Measurements from ENCODE around the gene CCL23.
"Not testable (repeated sequence)": the region's sequence is repeated elsewhere in the genome, so short reads cannot be mapped to it uniquely, and the experiment has no call there.

CCL23 gene

DNA sequence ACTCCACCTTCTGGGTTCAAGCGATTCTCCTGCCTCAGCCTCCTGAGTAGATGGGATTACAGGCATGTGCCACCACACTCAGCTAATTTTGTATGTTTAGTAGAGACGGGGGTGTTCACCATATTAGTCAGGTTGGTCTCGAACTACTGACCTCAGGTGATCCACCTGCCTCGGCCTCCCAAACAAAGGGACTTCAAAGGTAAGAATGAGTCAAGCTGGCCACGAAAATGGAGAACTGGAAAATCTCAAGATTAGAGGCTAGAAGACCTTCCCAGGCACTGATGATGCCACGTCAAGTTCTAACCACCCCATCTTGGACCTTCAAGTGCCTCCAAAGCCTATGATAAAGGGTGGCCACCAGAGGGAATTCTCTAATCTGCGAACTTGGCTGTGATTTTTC, 15.1 kb downstream of the CCL23 start:
- H3K36me3 ChIP-seq (ENCODE audit: insufficient read depth, low read length): no peaks in the 10 kb centered on the region
- H3K4me1 ChIP-seq (ENCODE audit: insufficient read depth, low read length): no peaks in the 10 kb centered on the region
- no peak overlapping the region for H3K4me3 ChIP-seq (ENCODE audit: low read length)
- no peaks in the 10 kb centered on the region for H3K9me3 ChIP-seq (ENCODE audit: insufficient read depth, low read depth, low read length)
- no peaks in the 10 kb centered on the region for H3K27me3 ChIP-seq (ENCODE audit: insufficient read depth, low read length)
- no peak overlapping the region for H3K27ac ChIP-seq (ENCODE audit: low read depth, low read length)
- WGBS: 92% methylated on average over 7 of the region's 7 CpGs
- no peak overlapping the region for H3K9ac ChIP-seq (ENCODE audit: low read depth, low read length)

DNA sequence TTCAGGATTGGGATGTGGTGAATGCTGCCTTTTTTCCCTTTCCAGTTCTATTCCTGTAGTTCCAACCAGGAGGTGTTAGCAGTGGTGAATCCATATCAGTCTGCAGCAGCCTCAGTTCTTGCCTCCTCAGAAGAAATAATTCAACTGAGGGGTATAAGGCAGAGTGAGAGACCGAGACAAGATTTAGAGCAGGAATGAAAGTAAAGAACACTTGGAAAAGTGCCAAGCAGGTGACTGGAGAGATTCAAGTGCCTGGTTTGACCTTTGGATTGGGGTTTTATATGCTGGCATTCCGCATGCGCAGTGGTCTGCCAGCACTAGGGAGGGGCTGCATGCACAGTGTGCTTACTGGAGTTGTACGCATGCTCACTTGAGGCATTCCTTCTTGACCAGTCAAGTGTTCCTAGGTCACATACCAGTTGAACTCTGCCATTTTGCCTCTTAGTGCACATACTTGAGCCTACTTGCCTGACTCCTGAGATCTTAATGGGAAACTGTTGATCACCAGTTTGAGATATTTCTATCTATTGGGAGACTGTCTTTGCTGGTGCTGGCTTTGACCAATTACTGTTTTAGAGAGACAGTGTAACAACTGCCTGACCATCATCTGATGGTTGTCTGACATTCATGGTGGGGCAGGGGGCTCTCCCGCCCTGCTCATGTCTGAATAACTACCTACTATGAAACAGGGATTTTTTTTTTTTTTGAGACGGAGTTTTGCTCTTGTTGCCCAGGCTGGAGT, 15.7 kb downstream of the CCL23 start:
- Histone ChIP-seq H3K4me1 (ENCODE audit: insufficient read depth, low read length) (no peaks in the 10 kb centered on the region), H3K36me3 (ENCODE audit: insufficient read depth, low read length) (no peaks in the 10 kb centered on the region), H3K9me3 (ENCODE audit: insufficient read depth, low read depth, low read length) (no peaks in the 10 kb centered on the region), H3K4me3 (ENCODE audit: low read length) (no peak overlapping the region), H3K27me3 (ENCODE audit: insufficient read depth, low read length) (no peaks in the 10 kb centered on the region), H3K27ac (ENCODE audit: low read depth, low read length) (no peak overlapping the region), H3K9ac (ENCODE audit: low read depth, low read length) (no peak overlapping the region)
- 98% methylated on average over 6 of the region's 6 CpGs for WGBS

DNA sequence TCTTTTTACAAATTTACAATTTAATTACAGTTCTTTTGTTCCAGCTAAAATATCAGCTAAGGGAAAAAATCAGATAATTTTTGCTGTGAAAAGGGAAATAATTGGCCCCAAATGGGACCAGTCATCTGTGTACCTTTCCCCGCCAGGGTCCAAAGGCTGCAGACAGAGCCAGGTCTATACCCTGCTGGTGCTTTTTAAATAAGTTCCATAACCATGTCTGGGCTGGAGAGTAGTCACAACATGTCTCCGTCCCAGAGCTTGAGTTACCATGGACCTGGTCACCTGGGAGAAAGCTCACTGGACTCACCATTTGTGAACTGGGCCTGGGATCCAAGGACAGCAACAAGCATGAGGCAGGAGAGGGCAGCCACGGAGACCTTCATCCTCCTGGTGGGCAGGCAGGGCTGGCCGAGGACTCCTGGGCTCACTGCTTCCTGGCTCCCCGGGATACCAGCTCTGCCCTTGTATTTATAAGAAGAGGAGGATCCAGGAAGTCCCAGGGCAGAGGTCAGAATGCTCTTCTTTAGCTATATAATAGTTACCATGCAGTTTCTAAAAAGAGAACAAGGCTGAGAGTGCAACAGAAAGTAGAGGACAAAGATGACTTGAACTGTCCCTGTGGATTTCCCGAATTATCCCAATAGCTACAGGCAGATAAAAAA, 16.5 kb downstream of the CCL23 start, which contains the start of gene CCL15:
CCL15 (minus strand) TSS at position 444 of the 662 bp plus-strand sequence; CDS start at position 383, 61 bp downstream.
- Histone ChIP-seq H3K27ac (ENCODE audit: low read depth, low read length) (no peak within 1 kb of the TSS), H3K4me3 (ENCODE audit: low read length) (no peak within 1 kb of the TSS), H3K9ac (ENCODE audit: low read depth, low read length) (no peak within 1 kb of the TSS), H3K36me3 (ENCODE audit: insufficient read depth, low read length) (no peaks in the 10 kb centered on the region), H3K9me3 (ENCODE audit: insufficient read depth, low read depth, low read length) (no peaks in the 10 kb centered on the region), H3K27me3 (ENCODE audit: insufficient read depth, low read length) (no peaks in the 10 kb centered on the region), H3K4me1 (ENCODE audit: insufficient read depth, low read length) (no peaks in the 10 kb centered on the region)
- 81% methylated on average over 6 of the region's 6 CpGs for WGBS

DNA sequence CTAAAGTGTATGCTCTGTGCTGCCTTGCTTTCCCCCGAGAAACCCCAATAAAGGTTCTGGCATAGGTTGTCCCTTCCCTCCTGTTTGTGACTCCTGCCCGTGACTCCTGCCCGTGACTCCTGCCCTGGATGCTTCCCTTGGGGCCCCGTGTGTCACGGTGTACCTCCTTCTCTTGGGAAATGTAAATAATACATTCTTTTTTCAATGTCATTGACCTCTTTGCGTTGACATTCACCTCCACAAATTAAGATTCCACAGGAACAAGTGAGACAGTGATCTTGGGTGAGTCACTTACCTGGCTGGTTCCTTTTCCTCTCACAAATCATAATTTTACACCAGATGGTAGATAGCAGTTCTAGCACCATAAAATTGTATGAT, 17.1 kb downstream of the CCL23 start:
- 94% methylated on average over 5 of the region's 6 CpGs for WGBS
- Histone ChIP-seq H3K9me3 (ENCODE audit: insufficient read depth, low read depth, low read length) (no peaks in the 10 kb centered on the region), H3K27ac (ENCODE audit: low read depth, low read length) (no peak overlapping the region), H3K36me3 (ENCODE audit: insufficient read depth, low read length) (no peaks in the 10 kb centered on the region), H3K27me3 (ENCODE audit: insufficient read depth, low read length) (no peaks in the 10 kb centered on the region), H3K4me1 (ENCODE audit: insufficient read depth, low read length) (no peaks in the 10 kb centered on the region), H3K9ac (ENCODE audit: low read depth, low read length) (no peak overlapping the region), H3K4me3 (ENCODE audit: low read length) (no peak overlapping the region)

DNA sequence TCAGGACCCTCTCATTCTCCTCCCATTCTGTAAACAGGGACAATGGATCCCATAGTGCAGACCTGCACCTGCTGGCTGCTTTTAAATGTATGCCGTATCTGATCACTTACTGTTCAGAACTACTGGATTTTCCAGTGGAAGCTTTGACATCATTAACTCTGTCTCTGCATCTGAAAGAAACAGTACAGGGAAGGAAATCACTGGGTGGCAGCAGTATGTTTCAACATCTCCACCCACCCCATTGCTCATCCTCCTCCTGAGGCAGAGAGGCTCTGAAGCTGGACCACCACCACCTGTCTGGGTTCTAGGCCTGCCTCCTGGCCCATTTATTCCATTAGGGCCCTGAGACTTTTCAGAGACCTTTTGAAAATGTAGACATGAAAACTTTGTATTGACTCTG, 19.0 kb downstream of the CCL23 start:
- H3K4me1 ChIP-seq (ENCODE audit: insufficient read depth, low read length): no peaks in the 10 kb centered on the region
- no peaks in the 10 kb centered on the region for H3K9me3 ChIP-seq (ENCODE audit: insufficient read depth, low read depth, low read length)
- H3K4me3 ChIP-seq (ENCODE audit: low read length): no peak overlapping the region
- no peak overlapping the region for H3K9ac ChIP-seq (ENCODE audit: low read depth, low read length)
- no peaks in the 10 kb centered on the region for H3K36me3 ChIP-seq (ENCODE audit: insufficient read depth, low read length)
- H3K27me3 ChIP-seq (ENCODE audit: insufficient read depth, low read length): no peaks in the 10 kb centered on the region
- no peak overlapping the region for H3K27ac ChIP-seq (ENCODE audit: low read depth, low read length)
- 100% methylated on average over 1 of the region's 1 CpG for WGBS

DNA sequence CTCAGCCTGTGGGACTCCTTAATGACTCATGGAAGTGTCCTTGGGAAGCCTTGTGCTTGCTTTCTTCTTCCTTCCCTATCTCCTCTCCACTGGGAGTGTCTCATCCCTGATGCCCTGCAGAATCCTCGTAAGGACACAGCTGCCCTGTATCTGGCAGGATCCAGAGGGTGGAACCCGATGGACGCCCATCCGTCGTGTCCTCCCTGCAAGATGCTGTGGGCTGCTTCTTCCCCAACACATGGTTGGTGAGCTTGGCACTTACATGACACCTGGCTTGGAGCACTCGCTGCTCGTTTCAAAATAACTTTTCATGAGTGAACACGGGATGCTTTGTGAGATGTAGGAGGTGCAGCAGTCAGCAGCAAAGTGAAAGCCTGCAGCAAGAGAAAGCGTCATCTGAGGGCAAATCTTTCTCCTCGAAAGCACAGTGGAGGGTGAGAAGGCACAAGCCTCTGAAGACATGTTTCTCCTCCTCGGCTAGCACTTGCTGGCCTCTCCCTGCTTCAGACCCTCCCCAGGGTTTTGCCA, 19.7 kb downstream of the CCL23 start:
- H3K4me3 ChIP-seq (ENCODE audit: low read length): no peak overlapping the region
- WGBS: 85% methylated on average over 11 of the region's 11 CpGs
- H3K36me3 ChIP-seq (ENCODE audit: insufficient read depth, low read length): no peaks in the 10 kb centered on the region
- no peak overlapping the region for H3K9ac ChIP-seq (ENCODE audit: low read depth, low read length)
- H3K9me3 ChIP-seq (ENCODE audit: insufficient read depth, low read depth, low read length): no peaks in the 10 kb centered on the region
- no peaks in the 10 kb centered on the region for H3K27me3 ChIP-seq (ENCODE audit: insufficient read depth, low read length)
- H3K27ac ChIP-seq (ENCODE audit: low read depth, low read length): no peak overlapping the region
- no peaks in the 10 kb centered on the region for H3K4me1 ChIP-seq (ENCODE audit: insufficient read depth, low read length)

DNA sequence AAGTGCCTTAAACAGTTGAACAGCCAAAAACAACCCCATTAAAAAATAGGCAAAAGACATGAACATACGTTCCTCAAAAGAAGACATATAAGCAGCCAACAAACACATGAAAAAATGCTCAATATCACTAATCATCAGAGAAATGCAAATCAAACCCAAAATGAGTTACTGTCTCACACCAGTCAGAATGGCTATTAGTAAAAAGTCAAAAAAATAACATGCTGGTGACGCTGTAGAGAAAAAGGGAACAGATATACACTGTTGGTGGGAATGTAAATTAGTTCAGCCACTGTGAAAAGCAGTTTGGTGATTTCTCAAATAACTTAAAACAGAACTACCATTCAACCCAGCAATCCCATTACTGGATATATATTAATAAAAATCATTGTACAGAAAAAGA, 22.4 kb downstream of the CCL23 start:
- not testable (repeated sequence) for H3K4me1 ChIP-seq (ENCODE audit: insufficient read depth, low read length); H3K27ac ChIP-seq (ENCODE audit: low read depth, low read length); H3K9me3 ChIP-seq (ENCODE audit: insufficient read depth, low read depth, low read length); H3K4me3 ChIP-seq (ENCODE audit: low read length); H3K9ac ChIP-seq (ENCODE audit: low read depth, low read length); H3K36me3 ChIP-seq (ENCODE audit: insufficient read depth, low read length); H3K27me3 ChIP-seq (ENCODE audit: insufficient read depth, low read length)
- WGBS: 64% methylated on average over 2 of the region's 2 CpGs

DNA sequence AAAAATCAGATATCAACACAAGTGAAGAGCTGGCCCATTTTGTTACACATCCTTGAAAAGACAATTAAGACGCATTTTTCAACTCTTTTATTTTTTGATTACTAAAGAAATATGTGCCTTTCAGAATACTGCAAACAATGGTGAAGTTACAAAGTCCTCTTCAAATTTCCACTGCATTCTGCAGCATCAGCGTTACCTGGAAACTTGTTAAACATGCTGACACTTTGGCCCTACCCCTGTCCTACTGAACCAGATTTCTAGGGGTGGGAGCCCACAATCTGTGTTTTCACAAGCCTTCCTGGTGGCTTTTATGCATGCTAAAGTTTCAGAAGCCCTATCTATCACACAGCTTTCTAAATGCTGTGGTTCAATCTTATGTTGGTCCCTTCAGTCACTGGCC, 26.7 kb downstream of the CCL23 start:
- Histone ChIP-seq H3K9ac (ENCODE audit: low read depth, low read length) (no peak overlapping the region), H3K9me3 (ENCODE audit: insufficient read depth, low read depth, low read length) (no peaks in the 10 kb centered on the region), H3K4me3 (ENCODE audit: low read length) (no peak overlapping the region), H3K27ac (ENCODE audit: low read depth, low read length) (no peak overlapping the region), H3K4me1 (ENCODE audit: insufficient read depth, low read length) (no peaks in the 10 kb centered on the region), H3K27me3 (ENCODE audit: insufficient read depth, low read length) (no peaks in the 10 kb centered on the region), H3K36me3 (ENCODE audit: insufficient read depth, low read length) (no peaks in the 10 kb centered on the region)
- WGBS: 89% methylated on average over 2 of the region's 2 CpGs

DNA sequence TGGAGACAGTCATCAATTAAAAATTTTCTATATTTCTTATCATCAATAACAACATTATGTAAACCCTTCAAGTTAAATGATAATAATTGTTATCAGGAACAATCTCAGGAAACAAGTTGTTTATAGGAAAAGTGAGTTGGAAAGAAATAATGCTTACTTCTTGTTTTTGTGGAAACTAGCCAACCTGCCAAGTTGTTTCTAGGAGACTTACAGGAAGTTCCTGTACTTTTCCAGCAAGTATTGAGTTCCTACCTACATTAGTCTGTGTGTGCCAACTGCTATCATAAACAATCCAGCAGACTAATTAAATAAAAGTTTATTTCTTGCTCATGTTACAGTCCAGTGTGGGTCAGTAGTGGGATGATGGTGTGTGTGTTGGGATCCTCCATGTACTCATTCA, 29.6 kb downstream of the CCL23 start:
- Histone ChIP-seq H3K36me3 (ENCODE audit: insufficient read depth, low read length) (no peaks in the 10 kb centered on the region), H3K9me3 (ENCODE audit: insufficient read depth, low read depth, low read length) (no peaks in the 10 kb centered on the region), H3K27ac (ENCODE audit: low read depth, low read length) (no peak overlapping the region), H3K4me1 (ENCODE audit: insufficient read depth, low read length) (no peaks in the 10 kb centered on the region), H3K27me3 (ENCODE audit: insufficient read depth, low read length) (no peaks in the 10 kb centered on the region), H3K9ac (ENCODE audit: low read depth, low read length) (no peak overlapping the region), H3K4me3 (ENCODE audit: low read length) (no peak overlapping the region)

DNA sequence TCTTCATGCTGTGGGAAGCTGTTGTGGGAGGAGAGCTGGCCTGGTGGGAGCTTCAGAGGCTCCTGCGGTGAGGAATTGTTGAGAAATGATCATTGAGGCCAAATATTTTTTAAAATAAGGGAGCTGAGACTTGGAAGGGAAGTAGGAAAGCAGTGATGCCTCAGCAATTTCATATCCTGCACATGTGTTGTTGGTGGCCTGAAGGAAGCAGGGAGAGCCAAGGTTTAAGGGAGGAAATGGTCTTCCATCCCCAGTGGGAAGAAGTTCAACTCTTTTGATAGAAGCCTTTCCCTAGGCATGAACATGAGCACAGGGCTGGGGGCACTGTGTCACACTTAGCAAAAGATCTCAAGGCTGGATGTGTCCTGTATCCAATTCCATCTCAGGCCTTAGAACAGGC, 31.1 kb downstream of the CCL23 start, which contains the start of gene CCL14:
CCL14 (minus strand) TSS at position 87 of the 400 bp plus-strand sequence; CDS start at position 7, 80 bp downstream.
- Histone ChIP-seq H3K36me3 (ENCODE audit: insufficient read depth, low read length) (no peaks in the 10 kb centered on the region), H3K27me3 (ENCODE audit: insufficient read depth, low read length) (no peaks in the 10 kb centered on the region), H3K4me3 (ENCODE audit: low read length) (no peak within 1 kb of the TSS), H3K4me1 (ENCODE audit: insufficient read depth, low read length) (no peaks in the 10 kb centered on the region), H3K27ac (ENCODE audit: low read depth, low read length) (no peak within 1 kb of the TSS), H3K9ac (ENCODE audit: low read depth, low read length) (no peak within 1 kb of the TSS), H3K9me3 (ENCODE audit: insufficient read depth, low read depth, low read length) (no peaks in the 10 kb centered on the region)
- WGBS: 88% methylated on average over 1 of the region's 1 CpG

DNA sequence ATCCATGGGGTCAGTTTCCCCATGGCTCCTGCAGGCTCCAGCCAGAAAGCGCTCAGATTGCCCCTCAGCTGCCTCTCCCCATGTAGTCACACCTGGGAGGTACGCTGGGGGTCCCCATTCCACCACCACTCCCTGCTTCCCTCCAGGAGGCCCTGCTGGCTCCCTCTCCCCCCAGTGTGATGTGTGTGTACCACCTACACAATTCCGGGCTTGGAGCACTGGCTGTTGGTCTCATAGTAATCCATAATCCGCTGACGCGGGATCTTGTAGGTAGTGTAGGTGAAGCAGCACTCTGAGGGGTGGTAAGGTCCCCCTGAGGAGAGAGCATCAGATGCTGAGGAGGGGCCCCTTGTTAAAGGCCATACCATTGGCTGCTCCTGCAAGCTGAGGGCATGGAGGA, 33.6 kb downstream of the CCL23 start:
- Histone ChIP-seq H3K4me3 (ENCODE audit: low read length) (no peak overlapping the region), H3K27me3 (ENCODE audit: insufficient read depth, low read length) (no peaks in the 10 kb centered on the region), H3K9me3 (ENCODE audit: insufficient read depth, low read depth, low read length) (no peaks in the 10 kb centered on the region), H3K4me1 (ENCODE audit: insufficient read depth, low read length) (no peaks in the 10 kb centered on the region), H3K36me3 (ENCODE audit: insufficient read depth, low read length) (no peaks in the 10 kb centered on the region), H3K9ac (ENCODE audit: low read depth, low read length) (no peak overlapping the region), H3K27ac (ENCODE audit: low read depth, low read length) (no peak overlapping the region)
- WGBS: 89% methylated on average over 6 of the region's 6 CpGs
